SU-DHL-6 (cell line): ENCODE measurements around the gene ZNF592.

Experiments used
- CTCF ChIP-seq: fragments of 200-600 bp; sonication (generic); IDR thresholded peaks from one replicate; pipeline ENCODE4 v1.5.1; 2017; ENCODE audit warnings: antibody characterized with exemption, mild to moderate bottlenecking, low read length, moderate library complexity; ENCODE audit not compliant: insufficient read depth, poor library complexity, severe bottlenecking
- EZH2phosphoT487 ChIP-seq: fragments of 200-600 bp; sonication (generic), shearing (Covaris generic); conservative IDR thresholded peaks from 2 replicates; pipeline ENCODE4 v1.6.1; 2018; ENCODE audit warnings: mild to moderate bottlenecking, antibody characterized with exemption, low read length, moderate library complexity, mixed read lengths

DNA sequence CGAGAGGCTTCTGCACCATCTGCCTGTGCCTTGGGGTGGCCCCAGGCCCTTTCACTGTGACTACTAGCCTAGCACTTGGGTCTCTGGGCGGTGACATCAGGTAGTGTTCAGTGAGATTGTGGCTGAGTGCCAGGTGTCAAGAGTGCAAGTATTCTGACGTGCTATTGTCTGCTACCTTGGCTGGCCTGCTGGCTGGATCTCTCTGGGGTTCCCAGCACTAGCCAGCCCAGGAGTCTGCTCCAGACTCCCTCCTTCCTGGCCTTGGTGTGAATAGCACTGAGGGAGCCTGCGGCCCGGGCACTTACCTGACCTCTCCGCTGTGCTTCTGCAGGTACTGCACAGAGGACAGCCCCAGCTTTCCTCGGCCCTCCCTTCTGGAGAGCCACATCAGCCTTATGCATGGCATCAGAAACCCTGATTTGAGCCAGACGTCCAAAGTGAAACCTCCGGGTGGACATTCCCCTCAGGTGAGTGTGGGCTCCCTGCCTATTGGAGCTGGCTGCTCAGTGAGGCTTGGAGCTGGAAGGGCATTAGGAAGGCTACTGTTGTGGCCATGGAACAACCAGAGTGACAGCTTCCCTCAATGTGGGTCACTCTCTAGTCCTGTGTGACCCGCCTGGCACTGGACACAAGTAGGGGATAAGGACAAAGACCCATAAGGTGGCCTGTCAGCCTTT lies 51.3 kb downstream of the ZNF592 start:
- no peak for TF ChIP-seq CTCF
- no peak for TF ChIP-seq EZH2phosphoT487
